GM23338 (cell line): Measurements from ENCODE around the gene TRIM39. TPM values are rescaled to one million over a fixed set of nuclear protein-coding genes. Genes with fewer than 3 reads are reported as not detected.

Source experiments
- ATAC-seq: fragments of 200-7000 bp; cut with Tn5 transposase; 3 replicates; pipeline ENCODE4 v1.9.1; 2020
- DNase-seq: peaks from one replicate; pipeline ENCODE4 v3.0.0-alpha.2; 2015; ENCODE audit warnings: low spot score
- H2AFZ ChIP-seq: fragments of 200-600 bp; sonication (generic); 2 replicates; pipeline ENCODE4 v1.8.0; 2016; ENCODE audit warnings: antibody characterized with exemption, mild to moderate bottlenecking, moderate library complexity
- H3F3A ChIP-seq: fragments of 200-600 bp; sonication (generic); replicated peaks from 2 replicates; pipeline ENCODE4 v1.8.0; 2017; ENCODE audit warnings: antibody characterized with exemption, mixed run types, low read depth
- H3K27ac ChIP-seq: fragments of 200-600 bp; sonication (generic); 2 replicates; pipeline ENCODE4 v1.6.1; 2016; ENCODE audit warnings: low read depth
- H3K27me3 ChIP-seq: fragments of 200-600 bp; sonication (generic); 2 replicates; pipeline ENCODE4 v1.8.0; 2016; ENCODE audit warnings: mild to moderate bottlenecking, mixed run types, moderate library complexity; ENCODE audit not compliant: insufficient read depth
- H3K36me3 ChIP-seq: fragments of 200-600 bp; sonication (generic); 2 replicates; pipeline ENCODE4 v1.8.0; 2016; ENCODE audit warnings: mild to moderate bottlenecking; ENCODE audit not compliant: insufficient read depth
- H3K4me1 ChIP-seq: fragments of 200-600 bp; sonication (generic); 2 replicates; pipeline ENCODE4 v1.8.0; 2016; ENCODE audit warnings: mild to moderate bottlenecking, moderate library complexity; ENCODE audit not compliant: insufficient read depth
- H3K4me2 ChIP-seq: fragments of 200-600 bp; sonication (generic); 2 replicates; pipeline ENCODE4 v1.7.1; 2017; ENCODE audit warnings: mixed run types
- H3K4me3 ChIP-seq: fragments of 200-600 bp; sonication (generic); 2 replicates; pipeline ENCODE4 v1.6.1; 2016; ENCODE audit warnings: mixed run types
- H3K79me2 ChIP-seq: fragments of 200-600 bp; sonication (generic); replicated peaks from 2 replicates; pipeline ENCODE4 v1.8.0; 2017; ENCODE audit warnings: mild to moderate bottlenecking; ENCODE audit not compliant: insufficient read depth
- H3K9me2 ChIP-seq: fragments of 200-600 bp; sonication (generic); 2 replicates; pipeline ENCODE4 v1.8.0; 2017; ENCODE audit not compliant: insufficient read depth
- H4K20me1 ChIP-seq: fragments of 200-600 bp; sonication (generic); replicated peaks from 2 replicates; pipeline ENCODE4 v1.8.0; 2017; ENCODE audit warnings: mild to moderate bottlenecking; ENCODE audit not compliant: insufficient read depth
- H3K27ac Mint-ChIP-seq: 2 replicates; pipeline ENCODE4 v1.8.0; 2020; ENCODE audit warnings: inconsistent platforms, mild to moderate bottlenecking, moderate library complexity, mixed read lengths
- H3K27me3 Mint-ChIP-seq: 3 replicates; pipeline ENCODE4 v1.8.0; 2022; ENCODE audit warnings: low read depth, mild to moderate bottlenecking, moderate library complexity, mixed read lengths, inconsistent platforms; ENCODE audit not compliant: insufficient read depth, poor library complexity
- H3K36me3 Mint-ChIP-seq: 3 replicates; pipeline ENCODE4 v1.8.0; 2021; ENCODE audit warnings: low read depth, mild to moderate bottlenecking, inconsistent platforms, moderate library complexity, mixed read lengths
- H3K4me1 Mint-ChIP-seq: 3 replicates; pipeline ENCODE4 v1.8.0; 2020; ENCODE audit warnings: mild to moderate bottlenecking, inconsistent platforms, mixed read lengths
- H3K4me3 Mint-ChIP-seq: 3 replicates; pipeline ENCODE4 v1.8.0; 2021; ENCODE audit warnings: moderate library complexity, mild to moderate bottlenecking, inconsistent platforms, mixed read lengths
- H3K9me3 Mint-ChIP-seq: 3 replicates; pipeline ENCODE4 v1.8.0; 2020; ENCODE audit warnings: moderate library complexity, mild to moderate bottlenecking, inconsistent platforms, mixed read lengths
- CREB1 ChIP-seq: fragments of 250-450 bp; sonication (Bioruptor Pico); IDR thresholded peaks from 2 replicates; pipeline ENCODE4 v1.5.0; 2020; ENCODE audit warnings: low read depth, mild to moderate bottlenecking, moderate library complexity
- ETS1 ChIP-seq: IDR thresholded peaks from 2 replicates; pipeline ENCODE4 v1.6.1; 2016; ENCODE audit warnings: antibody characterized with exemption
- EZH2 ChIP-seq: fragments of 200-600 bp; sonication (generic); IDR thresholded peaks from one replicate; pipeline ENCODE4 v1.8.0; 2017; ENCODE audit warnings: antibody characterized with exemption, mild to moderate bottlenecking, low read depth; ENCODE audit not compliant: unreplicated experiment
- EZH2phosphoT487 ChIP-seq: fragments of 200-600 bp; sonication (generic); IDR thresholded peaks from one replicate; pipeline ENCODE4 v1.8.1; 2018; ENCODE audit warnings: antibody characterized with exemption; ENCODE audit not compliant: unreplicated experiment
- JUNB ChIP-seq: IDR thresholded peaks from one replicate; pipeline ENCODE4 v1.6.1; 2016; ENCODE audit warnings: antibody characterized with exemption; ENCODE audit not compliant: unreplicated experiment
- POLR2AphosphoS5 ChIP-seq: IDR thresholded peaks from 2 replicates; pipeline ENCODE4 v1.6.1; 2016; ENCODE audit warnings: antibody characterized with exemption, low read depth
- REST ChIP-seq: IDR thresholded peaks from one replicate; pipeline ENCODE4 v1.6.1; 2018; ENCODE audit warnings: antibody characterized with exemption; ENCODE audit not compliant: unreplicated experiment
- STAT1 ChIP-seq: IDR thresholded peaks from one replicate; pipeline ENCODE4 v1.6.1; 2016; ENCODE audit warnings: antibody characterized with exemption; ENCODE audit not compliant: unreplicated experiment
- ZNF331 ChIP-seq: fragments of 250-450 bp; sonication (Bioruptor Pico); IDR thresholded peaks from 2 replicates; pipeline ENCODE4 v1.5.0; 2020; ENCODE audit warnings: low read depth, mild to moderate bottlenecking, moderate library complexity
- ZNF462 ChIP-seq: fragments of 250-450 bp; sonication (Bioruptor Pico); IDR thresholded peaks from 2 replicates; pipeline ENCODE4 v1.5.0; 2020; ENCODE audit warnings: mild to moderate bottlenecking, moderate library complexity
- polyA plus RNA-seq: library from polyadenylated mRNA; unstranded; fragments of >200 nt; fragmentation: Nextera tagmentation; extraction: Ambion mirVana; gene quantifications from 2 replicates; pipeline ENCODE4 v1.2.1, GENCODE V29; 2016
- total RNA-seq: library from RNA; depleted of rRNA; stranded (reverse); fragments of >200 nt; shearing (Covaris generic); gene quantifications from 2 replicates; pipeline ENCODE4 v1.2.3, GENCODE V29; 2014

Gene TRIM39
- total and polyA plus RNA-seq, 2 experiments from 2014 or later: 5.4 to 19.2 TPM

- TF ChIP-seq ZNF462 (CRISPR knock-in tag): no peak
- TF ChIP-seq STAT1: no peak
- TF ChIP-seq POLR2AphosphoS5: no peak
- no peak for TF ChIP-seq ZNF331 (CRISPR knock-in tag)
Observed at GRCh38 chr6:30311671-30312070, 15.1 kb upstream of the TRIM39 start (continued).

GRCh38 chr6:30312266-30312665, 14.5 kb upstream of the TRIM39 start:
- H2AFZ ChIP-seq: no peak overlapping the region
- H3K9me2 ChIP-seq: no peaks in the 10 kb centered on the region
- no peak overlapping the region for H3K27ac ChIP-seq
- H3K36me3 Mint-ChIP-seq: peaks cover 58% of the 10 kb centered on the region
- H3K36me3 ChIP-seq: no peaks in the 10 kb centered on the region; the same call in none of the 2 replicates
- peaks cover 4% of the 10 kb centered on the region for H3K27me3 Mint-ChIP-seq
- no peak overlapping the region for H3K4me3 Mint-ChIP-seq
- no peaks in the 10 kb centered on the region for H3K9me3 Mint-ChIP-seq
- H3K4me2 ChIP-seq: no peak overlapping the region
- peaks cover 17% of the 10 kb centered on the region for H3K4me1 ChIP-seq
- no peak overlapping the region for H3K27ac Mint-ChIP-seq
- H3K27me3 ChIP-seq: no peaks in the 10 kb centered on the region
- ATAC-seq: no peak
- DNase-seq: no peak
- H4K20me1 ChIP-seq: peaks cover 78% of the 10 kb centered on the region
- peaks cover 100% of the 10 kb centered on the region for H3K79me2 ChIP-seq
- peaks cover 27% of the 10 kb centered on the region for H3K4me1 Mint-ChIP-seq
- no peaks in the 10 kb centered on the region for H3F3A ChIP-seq
- no peak overlapping the region for H3K4me3 ChIP-seq
- TF ChIP-seq EZH2phosphoT487: no peak
- TF ChIP-seq CREB1 (CRISPR knock-in tag): no peak
- TF ChIP-seq JUNB: no peak
- no peak for TF ChIP-seq REST
- no peak for TF ChIP-seq EZH2
- TF ChIP-seq ETS1: no peak
